GM10266 (cell line): ENCODE measurements around the gene LHCGR.

Experiments
- DNase-seq: peaks from one replicate; pipeline ENCODE4 v3.0.0; 2012; ENCODE audit errors: extremely low spot score
- CTCF ChIP-seq: IDR thresholded peaks from 2 replicates; pipeline ENCODE4 v1.5.1; 2012; ENCODE audit warnings: mild to moderate bottlenecking, low read depth; ENCODE audit not compliant: control insufficient read depth, insufficient read depth; ENCODE audit errors: missing control alignments

Gene LHCGR

DNA sequence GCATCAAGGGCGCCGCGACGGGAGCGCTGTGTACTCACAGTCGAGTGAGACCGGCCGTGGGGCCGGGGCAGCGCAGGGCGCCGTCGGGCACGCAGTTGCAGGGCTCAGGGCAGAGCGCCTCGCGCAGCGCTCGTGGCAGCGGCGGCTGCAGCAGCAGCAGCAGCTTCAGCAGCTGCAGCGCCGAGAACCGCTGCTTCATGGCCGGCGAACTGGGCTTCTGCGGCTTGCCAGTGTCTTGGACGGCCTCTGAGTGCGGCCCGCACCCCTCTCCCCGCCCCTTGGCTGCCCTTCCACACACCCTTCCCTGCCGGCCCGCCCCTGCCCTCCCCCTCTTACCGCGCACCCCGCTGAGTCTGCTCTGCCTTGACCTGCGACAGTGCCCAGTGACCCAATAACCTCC lies at the start of gene LHCGR:
Gene LHCGR, minus strand, starts transcription at position 252 of the 400 bp plus-strand sequence. Its CDS starts 53 bp downstream, at position 199.
- no peak for TF ChIP-seq CTCF

DNA sequence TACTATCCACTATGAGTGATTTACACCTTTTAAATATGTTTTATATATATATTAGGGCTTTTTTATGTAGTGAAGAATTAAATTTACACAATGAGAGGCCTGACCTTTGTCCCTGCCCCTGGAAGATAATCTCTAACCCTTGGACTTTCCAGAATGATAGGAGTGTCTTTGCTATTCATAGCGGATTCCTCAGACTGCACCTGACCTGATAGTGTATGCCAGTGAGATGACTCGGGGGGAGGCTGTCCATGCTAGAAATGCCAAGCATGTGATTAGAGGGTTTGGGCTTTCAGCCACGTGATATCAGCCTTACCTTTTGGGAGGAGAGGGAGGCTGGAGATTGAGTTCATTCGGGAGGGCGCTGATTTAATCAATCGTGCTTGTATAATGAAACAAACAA lies 44.1 kb upstream of the LHCGR start:
- TF ChIP-seq CTCF: no peak
- no peak for DNase-seq

More for the DNA sequence above, at the start of gene LHCGR:
- no peak for DNase-seq

GRCh38 chr2:48795065-48795464 lies 39.5 kb upstream of the LHCGR start:
- no peak for DNase-seq
- TF ChIP-seq CTCF: no peak

DNA sequence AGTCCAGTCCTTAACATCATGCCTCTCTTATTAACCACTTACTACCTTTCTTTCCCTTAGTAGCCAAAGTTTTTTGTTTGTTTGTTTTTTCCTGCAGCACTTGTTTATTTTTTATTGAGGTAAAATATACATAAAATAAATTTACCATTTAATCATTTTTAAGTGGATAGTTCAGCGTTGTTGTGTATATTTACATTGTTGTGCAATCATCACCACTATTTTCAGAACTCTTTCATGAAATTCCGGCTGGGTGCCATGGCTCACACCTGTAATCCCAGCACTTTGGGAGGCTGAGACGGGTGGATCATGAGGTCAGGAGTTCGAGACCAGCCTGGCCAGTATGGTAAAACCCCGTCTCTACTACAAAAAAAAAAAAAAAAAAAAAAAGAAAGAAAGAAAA lies 38.1 kb upstream of the LHCGR start:
- no peak for DNase-seq
- TF ChIP-seq CTCF: no peak

DNA sequence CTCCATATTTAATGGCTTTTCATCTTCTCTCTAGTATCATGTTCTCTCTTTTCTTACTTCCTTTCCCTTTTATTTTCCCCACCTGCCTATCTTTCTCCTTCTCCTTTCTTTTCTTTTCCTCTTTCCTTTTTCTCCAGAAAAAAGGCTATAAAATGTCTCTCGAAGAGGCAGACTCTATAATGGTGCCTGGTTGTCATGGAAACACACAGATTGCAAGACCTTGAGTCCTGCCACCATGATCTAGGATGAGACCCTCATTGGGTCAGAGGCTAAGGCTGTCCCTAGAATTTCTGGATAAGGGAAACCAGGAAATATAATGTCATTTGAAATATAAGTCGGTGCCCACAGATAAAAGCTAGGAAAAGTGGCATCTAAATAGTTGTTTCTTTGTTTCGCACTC lies 36.5 kb upstream of the LHCGR start:
- no peak for TF ChIP-seq CTCF
- DNase-seq: no peak

DNA sequence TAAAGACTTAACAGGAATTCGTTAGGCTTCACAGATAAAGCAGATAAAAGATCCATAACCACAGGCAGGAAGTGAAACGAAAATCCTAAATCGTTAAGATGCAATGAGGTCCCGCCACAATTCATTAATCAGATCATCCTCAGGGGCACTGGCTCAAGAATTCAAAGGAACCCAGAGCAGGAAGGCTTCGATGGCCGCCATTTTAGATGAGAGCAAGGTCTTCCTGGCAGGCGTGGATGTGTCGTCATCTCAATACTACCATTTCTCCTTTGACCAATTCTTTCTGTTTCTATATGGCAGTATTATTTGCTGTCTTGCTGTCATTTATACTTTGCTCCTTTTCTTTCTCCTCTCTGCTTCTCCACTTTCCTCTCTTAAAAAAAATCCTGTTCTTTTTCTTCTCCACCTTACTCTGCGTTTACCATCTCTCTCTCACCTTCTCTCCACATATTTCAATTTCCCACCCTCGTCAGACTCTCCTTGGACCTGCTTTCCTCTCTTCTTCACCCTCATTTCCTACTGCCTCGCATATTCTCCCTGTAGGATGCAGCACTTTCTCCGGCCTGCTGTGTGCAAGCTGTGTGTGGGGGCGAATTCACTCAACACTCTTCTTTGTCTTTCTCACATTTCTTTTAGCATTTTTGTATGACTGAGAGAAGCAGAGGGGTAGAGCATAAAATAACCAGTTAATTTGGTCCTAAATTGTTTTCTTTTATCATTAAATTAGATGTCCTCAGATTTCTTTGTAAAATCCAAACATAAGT lies 35.1 kb upstream of the LHCGR start:
- DNase-seq: no peak
- no peak for TF ChIP-seq CTCF

- no peak for TF ChIP-seq CTCF
- no peak for DNase-seq
Observed at GRCh38 chr2:48787580-48787979, 32.1 kb upstream of the LHCGR start.
